ENCODE measurements around the gene MRPL40. TPM values are rescaled to one million over a fixed set of nuclear protein-coding genes. Genes with fewer than 3 reads are reported as not detected.

The MRPL40 gene
- total and polyA plus RNA-seq, 2 donors (not counting 3 experiments of a cell fraction or from before 2014, with no cell fraction given) = 17.5 to 27.4 TPM

DNA sequence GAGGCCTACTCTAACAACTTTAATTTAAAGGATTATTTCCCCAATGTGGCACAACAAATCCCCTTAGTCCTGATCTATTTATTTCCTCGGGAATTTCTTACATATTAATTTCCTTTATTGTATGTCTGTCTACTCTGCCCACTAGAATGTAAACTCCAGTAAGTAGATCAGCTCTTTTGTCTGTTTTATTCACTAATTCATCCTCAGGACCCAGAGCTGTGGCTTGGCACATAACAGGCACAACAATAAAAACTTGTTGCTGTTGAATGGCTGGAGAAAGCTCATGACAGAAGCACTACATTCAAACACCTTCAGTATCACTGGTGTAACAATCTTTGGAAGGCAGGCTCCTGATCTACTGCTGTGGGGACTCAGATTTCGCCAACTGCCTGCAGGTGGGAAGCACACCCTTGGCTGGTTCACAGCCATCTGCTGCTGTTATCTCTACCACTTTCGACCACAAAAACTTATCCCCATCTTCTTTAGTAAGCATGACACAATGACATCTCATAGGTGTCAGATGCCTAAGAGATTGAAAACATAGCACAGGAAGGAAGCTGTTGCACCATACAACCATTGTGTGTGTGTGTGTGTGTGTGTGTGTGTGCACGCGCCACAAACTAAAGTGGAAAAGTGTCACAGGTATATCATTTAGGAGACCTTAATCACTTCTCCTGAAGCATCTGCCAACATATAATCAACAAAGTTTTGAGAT lies 12.7 kb upstream of the MRPL40 start:
- no peak for DNase-seq (ENCODE audit: low read depth, low spot score)
- no peak overlapping the region for H3K4me2 ChIP-seq (ENCODE audit: insufficient read depth, low read length)
- peaks cover 92% of the 10 kb centered on the region for H3K79me2 ChIP-seq (ENCODE audit: control insufficient read depth, insufficient read depth, low read length)
- no peaks in the 10 kb centered on the region for H3K9me1 ChIP-seq (replicated peaks; ENCODE audit: control insufficient read depth, extremely low read depth, insufficient read depth, low read length)
- FAIRE-seq = no peak
- TF ChIP-seq MYC (IDR thresholded peaks at IDR 0.05; ENCODE audit: low read depth, low read length) (no peak), EZH2 (IDR thresholded peaks at IDR 0.05; ENCODE audit: borderline replicate concordance, low read depth, low read length, severe bottlenecking) (no peak), POLR2A (IDR thresholded peaks at IDR 0.05; ENCODE audit: low read depth, low read length) (no peak)
- TF ChIP-seq, protein P1, sequence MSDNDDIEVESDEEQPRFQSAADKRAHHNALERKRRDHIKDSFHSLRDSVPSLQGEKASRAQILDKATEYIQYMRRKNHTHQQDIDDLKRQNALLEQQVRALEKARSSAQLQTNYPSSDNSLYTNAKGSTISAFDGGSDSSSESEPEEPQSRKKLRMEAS (IDR thresholded peaks at IDR 0.05; ENCODE audit: insufficient read depth, insufficient read length) = no peak
- H3K9ac ChIP-seq (replicated peaks; ENCODE audit: extremely low read depth, insufficient read depth, low read length) = no peak overlapping the region
- peaks cover 8% of the 10 kb centered on the region for H3K4me1 ChIP-seq (ENCODE audit: control insufficient read depth, extremely low read depth, insufficient read depth, low read length)
- no peak overlapping the region for H3K4me3 ChIP-seq (replicated peaks in 1 of 3; ENCODE audit: insufficient read depth in 1 of 3, low read depth in 1 of 3, low read length in 3 of 3)
- no TSS peak for BruUV-seq (replicated peaks)
- no peaks in the 10 kb centered on the region for H3K9me3 ChIP-seq (replicated peaks; ENCODE audit: control insufficient read depth, insufficient read depth, low read length)
- H4K20me1 ChIP-seq (replicated peaks; ENCODE audit: control insufficient read depth, extremely low read depth, insufficient read depth, low read length) = no peaks in the 10 kb centered on the region
- intact Hi-C loops (cut with micrococcal nuclease) (no loop called here), dilution Hi-C loops (cut with MboI; ENCODE audit: extremely low pct_ligation_motif_present, low sequenced_read_pairs) (no loop called here)
- no peak overlapping the region for H3K27ac ChIP-seq (ENCODE audit: insufficient read depth, low read depth, low read length)
- H2AFZ ChIP-seq (ENCODE audit: low read depth, low read length) = no peak overlapping the region
- H3K36me3 ChIP-seq (ENCODE audit: control insufficient read depth in 2 of 2, extremely low read depth in 1 of 2, insufficient read depth in 2 of 2, low read length in 2 of 2) = no peaks in the 10 kb centered on the region
- CTCF ChIA-PET = no interaction called here
- POLR2A ChIA-PET = no interaction called here
- H3K27me3 ChIP-seq (ENCODE audit: control insufficient read depth in 2 of 2, insufficient read depth in 2 of 2, low read length in 2 of 2) = no peaks in the 10 kb centered on the region

DNA sequence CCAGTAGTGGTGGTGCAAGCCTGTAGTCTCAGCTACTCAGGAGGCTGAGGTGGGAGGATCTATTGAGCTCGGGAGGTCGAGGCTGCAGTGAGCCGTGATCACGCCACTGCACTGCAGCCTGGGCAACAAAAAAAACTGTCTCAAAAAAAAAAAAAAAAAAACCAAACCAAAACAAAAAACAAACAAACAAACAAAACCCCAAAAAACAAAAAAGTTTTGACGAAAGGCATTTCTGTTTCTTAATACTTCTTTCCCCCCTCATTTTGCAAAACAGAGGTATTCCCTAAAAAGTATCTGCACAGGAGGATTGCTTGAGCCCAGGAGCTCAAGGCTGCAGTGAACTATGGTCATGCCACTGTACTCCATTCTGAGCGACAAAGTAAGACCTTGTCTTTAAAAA lies 12.0 kb upstream of the MRPL40 start:
- dilution Hi-C loops (cut with MboI; ENCODE audit: extremely low pct_ligation_motif_present, low sequenced_read_pairs) = no loop called here
- FAIRE-seq = no peak
- no peak for DNase-seq (ENCODE audit: low read depth, low spot score)
- Histone ChIP-seq H2AFZ (ENCODE audit: low read depth, low read length) (no peak overlapping the region), H3K9ac (replicated peaks; ENCODE audit: extremely low read depth, insufficient read depth, low read length) (no peak overlapping the region), H3K4me1 (ENCODE audit: control insufficient read depth, extremely low read depth, insufficient read depth, low read length) (peaks cover 8% of the 10 kb centered on the region), H3K79me2 (ENCODE audit: control insufficient read depth, insufficient read depth, low read length) (peaks cover 93% of the 10 kb centered on the region), H3K4me2 (ENCODE audit: insufficient read depth, low read length) (no peak overlapping the region), H3K27ac (ENCODE audit: insufficient read depth, low read depth, low read length) (no peak overlapping the region), H3K36me3 (ENCODE audit: control insufficient read depth in 2 of 2, extremely low read depth in 1 of 2, insufficient read depth in 2 of 2, low read length in 2 of 2) (no peaks in the 10 kb centered on the region), H3K9me1 (replicated peaks; ENCODE audit: control insufficient read depth, extremely low read depth, insufficient read depth, low read length) (no peaks in the 10 kb centered on the region), H3K9me3 (replicated peaks; ENCODE audit: control insufficient read depth, insufficient read depth, low read length) (no peaks in the 10 kb centered on the region), H3K27me3 (ENCODE audit: control insufficient read depth in 2 of 2, insufficient read depth in 2 of 2, low read length in 2 of 2) (no peaks in the 10 kb centered on the region), H4K20me1 (replicated peaks; ENCODE audit: control insufficient read depth, extremely low read depth, insufficient read depth, low read length) (no peaks in the 10 kb centered on the region), H3K4me3 (replicated peaks in 1 of 3; ENCODE audit: insufficient read depth in 1 of 3, low read depth in 1 of 3, low read length in 3 of 3) (no peak overlapping the region)
- intact Hi-C loops (cut with micrococcal nuclease) = no loop called here
- TF ChIP-seq POLR2AphosphoS5 (IDR thresholded peaks at IDR 0.05; ENCODE audit: insufficient read depth, low read depth, low read length) = no peak
- BruUV-seq (replicated peaks) = no TSS peak
- POLR2A ChIA-PET = no interaction called here
- CTCF ChIA-PET = no interaction called here

Measured in endothelial cell of umbilical vein (primary cell).